OCI-M1 (cell line): ENCODE data around the gene POLN.
"Not testable (repeated sequence)": the region's sequence is repeated elsewhere in the genome, so short reads cannot be mapped to it uniquely, and the experiment has no call there.

Source experiments
- DNase-seq: peaks from one replicate; lab custom pipeline; 2025; lab: John Stamatoyannopoulos, UW

Gene POLN

GRCh38 chr4:2275044-2275397 lies 33.1 kb upstream of the POLN start:
- DNase-seq = not testable (repeated sequence)

DNA sequence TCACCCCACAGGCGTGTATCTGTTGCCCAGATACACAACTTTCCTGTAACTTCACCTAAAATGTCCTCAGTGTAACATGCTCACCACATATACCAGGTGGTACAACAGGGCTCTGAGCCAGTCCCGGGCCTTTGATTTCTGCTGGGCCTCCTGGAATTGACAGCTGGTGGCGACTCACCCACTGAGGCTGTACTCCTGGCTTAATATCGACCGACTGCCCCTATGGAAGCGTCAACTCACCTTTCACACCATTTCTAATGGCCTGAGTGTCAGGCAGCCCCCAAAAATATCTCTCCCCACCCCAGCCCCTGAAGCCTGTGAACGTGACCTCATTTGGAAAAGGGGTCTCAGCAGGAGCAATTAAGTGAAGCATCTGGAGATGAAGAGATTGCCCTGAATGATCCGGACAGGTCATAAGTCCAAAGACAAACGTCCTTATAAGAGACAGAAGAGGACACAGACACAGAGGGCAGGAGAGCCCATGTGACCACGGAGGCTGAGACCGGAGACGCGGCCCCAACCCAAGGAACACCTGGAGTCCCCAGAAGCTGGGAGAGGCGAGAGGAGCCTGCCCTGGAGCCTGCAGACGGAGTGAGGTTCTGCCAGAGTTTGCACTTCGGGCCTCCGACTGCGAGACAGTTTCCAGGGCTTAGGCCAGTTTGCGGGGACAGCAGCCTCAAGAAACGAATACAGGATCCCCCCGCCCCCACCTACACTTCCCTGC lies 32.6 kb upstream of the POLN start:
- no peak for DNase-seq

DNA sequence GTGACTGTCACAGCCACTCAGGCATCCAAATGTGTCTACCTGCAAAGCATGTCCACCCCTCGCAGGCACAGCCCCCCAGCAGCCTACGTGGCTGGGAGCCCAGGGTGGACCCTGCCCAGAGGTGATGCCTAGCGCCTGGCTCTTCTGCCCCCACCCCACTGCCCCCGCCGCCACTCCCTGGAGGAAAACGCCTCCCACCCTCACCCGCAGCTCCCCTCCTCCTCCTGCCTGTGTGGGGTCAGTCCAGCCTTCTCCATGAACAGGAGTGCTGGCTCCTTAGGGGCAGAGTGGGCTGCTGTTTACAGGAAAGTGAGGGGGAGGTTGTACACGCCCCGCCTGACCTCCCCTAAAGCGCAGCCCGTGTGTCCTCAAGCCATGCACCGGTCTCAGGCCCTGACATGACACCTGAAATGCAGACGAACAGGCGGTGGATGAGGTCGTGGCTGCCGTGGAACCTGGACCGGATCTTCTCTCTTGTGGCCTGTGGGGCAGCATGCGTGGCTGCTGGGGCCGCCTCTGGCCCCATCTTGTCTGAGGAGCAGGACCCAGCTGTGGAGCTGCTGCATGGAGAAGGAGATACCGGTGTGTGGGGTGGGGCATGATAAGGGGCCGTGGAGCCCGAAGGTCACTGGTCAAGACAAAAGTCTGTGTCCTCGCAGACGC lies 31.9 kb upstream of the POLN start:
- DNase-seq = no peak

DNA sequence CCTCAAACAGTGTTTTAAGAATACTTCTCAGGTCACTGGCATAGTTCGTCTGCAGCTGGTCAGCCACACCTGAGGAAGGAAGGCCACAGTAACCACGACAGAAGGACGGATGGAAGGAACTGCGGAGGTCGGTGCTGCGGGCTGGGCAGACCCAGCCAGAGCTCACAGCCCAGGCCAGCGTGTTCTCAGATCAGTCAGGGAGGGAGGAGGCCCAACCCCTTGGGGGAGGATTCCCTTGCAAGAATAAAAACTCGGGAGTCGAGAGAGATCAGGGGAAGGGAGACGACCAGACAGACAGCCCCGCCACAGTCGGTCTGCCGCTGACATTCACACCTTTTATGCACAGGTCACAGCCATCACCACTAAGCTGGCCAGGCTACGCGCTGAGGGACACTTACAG lies 31.3 kb upstream of the POLN start:
- no peak for DNase-seq

DNA sequence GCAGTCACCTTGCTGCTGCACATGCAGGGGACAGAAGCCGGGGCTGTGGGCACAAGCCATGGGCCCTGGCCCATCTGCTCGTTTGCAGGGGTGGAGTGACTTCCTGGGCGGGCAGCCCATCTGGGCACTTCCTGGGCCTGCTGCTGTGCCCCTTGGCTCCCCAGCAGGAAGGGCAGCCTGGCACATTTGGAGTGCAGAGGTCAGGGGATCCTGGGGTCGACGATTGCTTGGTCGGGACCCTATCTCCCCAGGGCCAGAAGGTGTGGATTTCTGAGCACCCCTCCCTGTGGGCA lies 30.9 kb upstream of the POLN start:
- no peak for DNase-seq

DNA sequence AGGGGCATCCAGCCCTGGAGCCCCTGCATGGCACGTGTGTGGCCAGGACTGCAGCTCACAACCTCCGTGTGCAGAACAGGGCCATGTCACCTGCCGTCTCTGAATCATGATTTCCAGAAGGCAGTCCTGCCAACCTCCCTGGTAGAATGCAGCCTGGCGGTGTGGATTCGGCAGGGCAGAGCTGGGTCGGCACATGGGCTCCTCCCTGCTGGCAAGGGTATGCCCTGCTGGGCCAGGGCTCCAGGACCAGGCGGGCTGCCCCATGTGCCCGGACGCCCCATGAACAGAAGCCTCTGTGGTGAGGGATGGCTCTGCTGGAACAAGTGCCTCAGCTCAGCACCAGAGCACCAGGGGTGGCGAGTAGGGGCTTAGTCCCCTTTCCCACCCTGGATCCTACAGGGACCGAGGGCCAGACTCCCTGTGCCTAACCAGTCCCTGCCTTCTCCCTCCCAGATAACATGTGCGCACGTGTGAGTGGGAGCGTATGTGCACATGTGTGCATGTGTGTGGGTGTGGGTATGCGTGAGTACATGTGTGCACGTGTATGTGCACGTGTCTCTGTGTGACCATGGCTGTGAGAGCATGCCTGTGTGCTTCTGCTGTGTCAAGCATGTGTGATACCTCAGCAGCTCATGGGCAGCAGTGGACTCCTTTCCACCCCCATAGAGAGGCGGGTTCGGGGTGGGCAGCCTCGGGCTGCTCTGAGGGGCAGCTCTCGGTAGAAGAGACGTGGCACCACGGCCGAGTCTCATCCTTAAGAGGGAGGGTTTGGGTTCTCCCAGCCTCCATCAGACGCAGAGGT lies 30.3 kb upstream of the POLN start:
- no peak for DNase-seq

DNA sequence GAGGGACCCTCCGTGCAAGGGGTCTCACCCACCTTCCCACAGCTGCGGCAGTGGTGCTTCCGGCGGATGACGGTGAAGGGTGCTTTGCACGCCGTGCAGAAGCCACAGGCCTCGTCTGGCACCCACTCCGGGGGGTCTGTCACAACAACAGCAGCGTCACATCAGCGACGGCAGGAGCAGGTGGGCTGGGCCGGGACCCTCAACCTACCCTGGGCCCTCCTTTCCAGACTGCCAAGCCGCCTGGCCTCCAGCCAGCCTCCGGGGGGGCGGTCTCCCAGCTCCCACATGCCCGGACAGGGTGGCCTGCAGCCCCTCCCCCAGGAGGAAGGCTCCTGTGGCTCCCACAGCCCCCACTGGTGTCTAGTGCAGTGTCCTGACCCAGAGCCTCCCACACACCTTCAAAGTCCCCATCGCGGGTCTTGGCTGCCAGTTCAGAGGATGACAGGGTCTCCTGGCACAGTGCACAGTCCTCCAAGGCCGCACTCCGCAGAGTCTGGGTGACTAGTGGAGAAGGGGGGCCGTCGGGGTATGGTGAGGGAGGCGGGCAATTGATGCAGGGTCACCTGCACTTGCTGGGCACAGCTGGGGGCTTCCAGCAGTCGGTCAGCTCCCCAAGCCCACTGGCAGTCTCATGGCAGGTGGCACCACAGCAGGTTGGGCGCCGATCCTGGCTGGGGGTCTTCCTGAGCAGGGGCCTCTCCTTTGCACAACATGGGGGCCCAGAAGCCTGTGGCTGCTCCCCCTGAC lies 29.5 kb upstream of the POLN start:
- DNase-seq = no peak

GRCh38 chr4:2270341-2271165 lies 28.6 kb upstream of the POLN start:
- DNase-seq = no peak

DNA sequence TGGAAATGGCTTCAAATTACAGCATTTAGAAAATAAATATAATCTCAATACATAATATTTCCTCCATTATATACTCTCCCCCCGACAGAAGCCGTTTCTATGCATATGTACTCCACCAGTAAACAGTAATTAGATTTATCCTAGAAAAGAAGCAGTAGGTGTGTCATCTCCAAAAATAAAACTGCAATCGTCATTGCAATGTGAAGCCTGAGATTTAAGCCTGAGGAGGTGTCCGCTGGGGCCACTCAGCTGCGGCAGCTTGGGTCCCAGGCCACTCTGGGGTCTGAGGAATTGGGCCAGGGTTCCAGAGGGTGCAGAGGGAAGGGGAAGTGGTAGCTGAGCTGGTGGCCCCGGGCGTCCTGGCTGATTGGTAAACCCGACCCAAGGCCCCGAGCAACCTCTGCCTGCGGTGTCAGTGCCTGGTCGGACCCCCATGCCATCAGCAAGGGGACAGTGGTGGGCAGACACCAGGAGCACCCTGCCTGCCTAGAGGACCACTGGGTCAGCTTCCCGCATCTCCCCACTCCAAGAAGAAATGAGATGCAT lies 27.8 kb upstream of the POLN start:
- no peak for DNase-seq

- DNase-seq = no peak
Measured at GRCh38 chr4:2269206-2269531, 27.2 kb upstream of the POLN start.

DNA sequence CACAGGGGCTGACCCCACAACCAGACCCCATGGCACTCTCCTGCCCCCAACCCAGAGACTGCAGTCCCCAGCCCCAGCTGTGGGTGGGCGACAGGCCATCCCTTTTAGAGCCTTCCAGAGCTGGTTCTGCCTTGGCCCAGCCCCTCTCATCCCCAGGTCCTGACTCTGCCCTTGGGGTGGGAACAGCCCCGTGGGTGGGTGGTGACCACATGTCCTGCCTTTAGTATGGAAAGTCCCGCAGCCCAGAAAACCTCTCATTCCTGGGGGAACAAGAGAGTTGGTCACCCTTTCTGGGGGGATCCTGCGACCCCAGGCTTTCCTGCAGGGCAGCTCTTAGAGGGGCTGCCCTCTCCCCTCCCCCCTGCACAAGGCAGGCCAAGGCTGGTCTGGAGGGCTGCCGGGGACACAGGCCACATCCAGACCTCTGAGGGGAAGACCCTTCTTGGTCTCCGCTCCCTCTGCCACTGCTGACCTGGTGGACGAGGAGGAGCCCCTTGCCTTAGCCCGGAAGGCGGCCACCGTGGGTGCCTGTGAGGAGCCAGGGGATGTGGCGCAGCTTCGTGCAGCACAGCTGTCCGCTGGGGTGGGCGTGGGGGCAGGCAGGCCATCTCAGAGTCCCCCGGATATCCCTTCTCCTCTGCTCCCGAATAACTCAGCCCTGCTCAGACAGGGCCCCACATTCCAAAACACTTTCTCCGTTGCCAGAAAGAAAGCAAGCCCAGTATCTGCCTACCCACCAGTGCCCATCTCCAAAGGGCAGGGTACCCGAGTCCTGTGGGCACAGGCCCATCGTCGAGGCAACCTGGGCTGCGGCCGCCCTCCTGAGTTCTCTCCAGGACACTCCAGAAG lies 26.7 kb upstream of the POLN start:
- no peak for DNase-seq

- no peak for DNase-seq
Measured at GRCh38 chr4:2267841-2268240, 25.9 kb upstream of the POLN start.

DNA sequence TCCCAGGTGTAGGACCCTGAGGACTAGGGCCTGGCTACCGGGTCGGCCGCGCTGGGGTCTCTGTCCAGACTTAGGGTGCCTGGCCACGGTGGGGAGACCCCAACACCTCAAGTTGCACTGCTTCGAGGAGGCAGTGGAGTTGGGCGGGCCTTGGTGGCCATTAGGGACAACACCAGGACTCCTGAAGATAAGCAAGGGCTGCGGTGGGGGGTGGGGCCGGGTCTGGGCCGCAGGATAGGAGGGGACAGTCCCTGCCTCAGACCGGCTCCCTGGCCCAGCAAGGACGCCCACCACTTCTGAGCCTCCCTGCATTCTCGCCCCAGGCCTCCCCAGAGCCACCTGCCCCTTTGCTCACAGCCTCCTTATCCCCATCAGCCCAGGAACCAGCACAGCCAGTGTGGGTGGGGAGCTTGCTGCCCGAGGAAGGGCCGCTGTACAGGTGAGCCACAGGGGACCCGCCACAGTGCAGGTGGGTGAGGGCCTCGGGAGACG lies 25.4 kb upstream of the POLN start:
- peak; percentile 27 for DNase-seq

DNA sequence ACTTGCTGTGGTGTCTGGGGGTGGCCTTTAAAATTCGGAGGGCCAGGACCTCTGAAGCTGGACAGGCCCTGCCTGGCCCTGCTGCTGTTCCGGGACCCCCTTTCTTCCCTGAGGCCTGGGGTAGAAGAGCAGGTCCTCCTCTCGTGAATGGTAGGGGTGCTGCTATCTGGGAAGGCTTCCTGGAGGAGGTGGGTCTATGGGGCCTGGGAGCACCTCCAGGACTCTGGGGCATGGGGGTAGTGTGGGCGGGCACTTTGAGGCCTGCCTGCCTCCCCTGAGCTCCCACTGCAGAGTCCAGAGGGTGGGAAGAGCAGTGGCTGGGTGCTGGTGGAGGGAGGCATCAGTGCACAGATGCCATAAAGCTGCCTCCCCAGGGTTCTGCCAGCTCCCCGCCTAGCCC lies 24.9 kb upstream of the POLN start:
- DNase-seq = no peak

DNA sequence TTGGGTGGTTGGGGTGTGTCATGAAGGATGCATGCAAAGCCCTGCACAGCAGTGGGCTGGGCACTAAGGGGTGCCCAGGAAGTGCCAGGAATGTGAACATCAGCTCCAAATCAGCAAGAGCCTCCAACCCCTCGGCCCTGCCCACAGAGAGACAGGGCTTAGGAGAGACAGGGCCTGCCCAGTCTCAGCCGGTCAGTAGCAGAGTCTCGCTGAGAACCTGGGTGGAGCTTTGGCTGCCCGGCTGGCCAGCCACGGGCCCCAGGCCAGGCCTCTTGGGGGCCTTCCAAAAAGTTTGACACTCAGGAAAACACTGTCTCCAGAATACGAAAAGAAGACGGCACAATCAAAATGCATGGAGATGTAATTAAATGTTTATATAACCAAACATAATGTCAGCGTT lies 24.3 kb upstream of the POLN start:
- no peak for DNase-seq

GRCh38 chr4:2265113-2266110 lies 23.5 kb upstream of the POLN start:
- no peak for DNase-seq

- DNase-seq = no peak
Measured at GRCh38 chr4:2264481-2265041, 22.6 kb upstream of the POLN start.

GRCh38 chr4:2263926-2264321 lies 22.0 kb upstream of the POLN start:
- no peak for DNase-seq

DNA sequence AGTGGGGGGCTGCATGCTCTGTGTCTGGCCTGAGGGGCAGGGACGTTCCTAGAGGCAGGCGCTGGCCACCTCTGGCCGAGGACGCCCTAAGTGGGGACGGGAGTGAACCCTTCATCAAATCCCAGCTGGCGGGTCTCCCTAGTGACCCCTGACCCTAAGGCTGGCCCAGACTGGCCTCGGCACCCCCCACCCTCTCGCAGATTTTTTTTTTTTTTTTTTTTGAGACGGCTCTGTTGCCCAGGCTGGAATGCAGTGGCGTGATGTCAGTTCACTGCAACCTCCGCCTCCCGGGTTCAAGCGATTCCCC lies 21.0 kb upstream of the POLN start:
- DNase-seq = no peak
